D721Med (cell line): ENCODE measurements around the gene SCMH1.
"Not testable (repeated sequence)": the region's sequence is repeated elsewhere in the genome, so short reads cannot be mapped to it uniquely, and the experiment has no call there.

Experiments used
- DNase-seq: peaks from one replicate; pipeline ENCODE4 v3.0.0; 2011; ENCODE audit warnings: low spot score; ENCODE audit not compliant: insufficient read length
- FAIRE-seq: peaks from 2 replicates; lab custom pipeline; 2011; peaks lifted over from hg19 to GRCh38; lab: Jason Lieb, UNC
- CTCF ChIP-seq: IDR thresholded peaks from 2 replicates; pipeline ENCODE4 v1.5.1; 2012; ENCODE audit warnings: mild to moderate bottlenecking, control low read depth; ENCODE audit not compliant: insufficient read depth; ENCODE audit errors: missing control alignments

The SCMH1 gene

GRCh38 chr1:41192456-41193178 is 49.5 kb downstream of the SCMH1 start:
- TF ChIP-seq CTCF, result no peak
- DNase-seq (no peak), FAIRE-seq (peak; percentile 11)

- FAIRE-seq (no peak), DNase-seq (no peak)
- no peak for TF ChIP-seq CTCF
Observed at GRCh38 chr1:41184446-41184845, 57.7 kb downstream of the SCMH1 start.

GRCh38 chr1:41178230-41178629 is 63.9 kb downstream of the SCMH1 start:
- not testable (repeated sequence) for FAIRE-seq, DNase-seq

- no peak for TF ChIP-seq CTCF
- FAIRE-seq (no peak), DNase-seq (no peak)
Observed at GRCh38 chr1:41175546-41175945, 66.6 kb downstream of the SCMH1 start.

- DNase-seq, result no peak
- TF ChIP-seq CTCF, result no peak
- FAIRE-seq, result no peak
Observed at GRCh38 chr1:41174170-41174569, 67.9 kb downstream of the SCMH1 start.

GRCh38 chr1:41173651-41174050 is 68.5 kb downstream of the SCMH1 start:
- no peak for TF ChIP-seq CTCF
- DNase-seq, result no peak

GRCh38 chr1:41171266-41171874 is 70.7 kb downstream of the SCMH1 start:
- FAIRE-seq, result no peak
- no peak for DNase-seq
- TF ChIP-seq CTCF, result no peak

More at GRCh38 chr1:41173651-41174050, 68.5 kb downstream of the SCMH1 start:
- FAIRE-seq, result no peak
